Mammary epithelial cell (primary cell): ENCODE data around the gene GSAP.

Source experiments
- CTCF ChIP-seq, 2 donors: IDR thresholded peaks in 1 of 2; conservative IDR thresholded peaks in 1 of 2; 2 replicates each; pipeline ENCODE4 v1.5.1; 2011 to 2012; ENCODE audit warnings: inconsistent platforms in 2 of 2, low read length in 2 of 2, mild to moderate bottlenecking in 2 of 2, control low read depth in 1 of 2, low read depth in 1 of 2; ENCODE audit not compliant: insufficient read depth in 1 of 2; ENCODE audit errors: extremely low read depth in 1 of 2
- EZH2 ChIP-seq: IDR thresholded peaks from 2 replicates; pipeline ENCODE4 v1.6.1; 2012; ENCODE audit warnings: low read length, inconsistent platforms, borderline replicate concordance

- TF ChIP-seq CTCF (conservative IDR thresholded peaks at IDR 0.05 in 1 of 2, IDR thresholded peaks at IDR 0.05 in 1 of 2; ENCODE audit: extremely low read depth in 1 of 2, insufficient read depth in 1 of 2, low read depth in 1 of 2, low read length in 2 of 2) = no peak
- TF ChIP-seq EZH2 = no peak
Measured at GRCh38 chr7:77433901-77434300, 17.8 kb upstream of the GSAP start.
